HCT116 (cell line): ENCODE results near the gene CTSW. TPM values are rescaled to one million over a fixed set of nuclear protein-coding genes. Genes with fewer than 3 reads are reported as not detected.

Source experiments
- ATAC-seq: fragments of 200-7000 bp; cut with Tn5 transposase; 2 replicates; pipeline ENCODE4 v1.9.1; 2020; ENCODE audit warnings: mild to moderate bottlenecking, moderate library complexity
- BruUV-seq: library from RNA; stranded (reverse); fragments of 400-500 nt; replicated peaks from 2 replicates; lab custom pipeline; 2021; lab: Mats Ljungman, UMichigan
- CTCF ChIA-PET: fragments of 300-600 bp; sonication (Branson Sonifier 250); formaldehyde crosslinking; loops from one replicate; lab custom pipeline; 2021; ENCODE audit warnings: antibody characterized with exemption; lab: Charles Lee
- POLR2A ChIA-PET: fragments of 300-600, 350-600 bp; sonication (Branson Sonifier 250); formaldehyde crosslinking; loops from one replicate; lab custom pipeline; 2021; ENCODE audit warnings: antibody characterized with exemption; lab: Charles Lee
- RAD21 ChIA-PET, 2 experiments: fragments of 300-600 bp; sonication (Branson Sonifier 250); formaldehyde crosslinking; loops; one replicate each; lab custom pipeline; 2023; ENCODE audit warnings: low total read pairs in 2 of 2; ENCODE audit not compliant: uncharacterized antibody in 2 of 2, unreplicated experiment in 2 of 2, low non-redundant PET in 1 of 2; lab: Charles Lee
- DNase-seq: peaks from one replicate; pipeline ENCODE4 v3.0.0-alpha.2; 2010; ENCODE audit warnings: low read depth, low spot score
- H2AFZ ChIP-seq: fragments of 200-600 bp; shearing (Covaris generic), sonication (generic); 2 replicates; pipeline ENCODE4 v1.6.1; 2017; ENCODE audit warnings: low read depth, mixed run types, mixed read lengths, antibody characterized with exemption, low read length; ENCODE audit not compliant: poor library complexity, severe bottlenecking
- H3K27ac ChIP-seq: 2 replicates; pipeline ENCODE4 v1.5.1; 2012; ENCODE audit warnings: low read depth, low read length
- H3K27me3 ChIP-seq: fragments of 200-600 bp; sonication (generic); 2 replicates; pipeline ENCODE4 v1.6.1; 2016; ENCODE audit warnings: mixed run types, low read length, mixed read lengths; ENCODE audit not compliant: insufficient read depth
- H3K36me3 ChIP-seq, 2 experiments: fragments of 200-500 bp in 1 of 2; fragments of 200-600 bp in 1 of 2; sonication (Bioruptor generic) in 1 of 2; sonication (generic) in 1 of 2; 2 replicates each; pipeline versions ENCODE4 v1.5.1 to v1.6.1; 2014 to 2016; ENCODE audit warnings: low read length in 2 of 2, inconsistent platforms in 1 of 2, mixed read lengths in 1 of 2, mixed run types in 1 of 2; ENCODE audit not compliant: insufficient read depth in 2 of 2, control insufficient read depth in 1 of 2
- H3K4me1 ChIP-seq, 2 experiments: fragments of 200-600 bp in 1 of 2; sonication (generic) in 1 of 2; 2 replicates each; pipeline versions ENCODE4 v1.5.1 to v1.6.1; 2012 to 2017; ENCODE audit warnings: low read length in 2 of 2, inconsistent platforms in 1 of 2, mild to moderate bottlenecking in 1 of 2, mixed read lengths in 1 of 2, mixed run types in 1 of 2, moderate library complexity in 1 of 2; ENCODE audit not compliant: insufficient read depth in 2 of 2, control insufficient read depth in 1 of 2
- H3K4me2 ChIP-seq: fragments of 200-600 bp; sonication (generic); 2 replicates; pipeline ENCODE4 v1.6.1; 2017; ENCODE audit warnings: mixed run types, low read length, mixed read lengths
- H3K4me3 ChIP-seq, 2 experiments: fragments of 200-600 bp in 1 of 2; sonication (generic) in 1 of 2; replicated peaks in 1 of 2; 2 replicates each; pipeline ENCODE4 v1.5.1; 2011 to 2016; ENCODE audit warnings: low read length in 2 of 2, control low read depth in 1 of 2, low read depth in 1 of 2, mild to moderate bottlenecking in 1 of 2, mixed read lengths in 1 of 2, mixed run types in 1 of 2
- H3K79me2 ChIP-seq: fragments of 200-600 bp; sonication (generic); 2 replicates; pipeline ENCODE4 v1.6.1; 2017; ENCODE audit warnings: mild to moderate bottlenecking, mixed run types, low read length, moderate library complexity, mixed read lengths; ENCODE audit not compliant: insufficient read depth
- H3K9ac ChIP-seq: fragments of 200-600 bp; sonication (generic); 2 replicates; pipeline ENCODE4 v1.6.1; 2016; ENCODE audit warnings: low read length, mixed read lengths
- H3K9me2 ChIP-seq: fragments of 200-600 bp; sonication (generic), shearing (Covaris generic); 2 replicates; pipeline ENCODE4 v1.6.1; 2017; ENCODE audit warnings: mixed run types, mild to moderate bottlenecking, moderate library complexity; ENCODE audit not compliant: insufficient read depth
- H3K9me3 ChIP-seq, 2 experiments: fragments of 200-500 bp in 1 of 2; fragments of 200-600 bp in 1 of 2; sonication (Bioruptor generic) in 1 of 2; sonication (generic) in 1 of 2; 2 replicates each; pipeline ENCODE4 v1.6.1; 2014 to 2017; ENCODE audit warnings: low read length in 2 of 2, mixed read lengths in 2 of 2, inconsistent platforms in 1 of 2, low read depth in 1 of 2, mild to moderate bottlenecking in 1 of 2, mixed run types in 1 of 2, moderate library complexity in 1 of 2; ENCODE audit not compliant: control insufficient read depth in 1 of 2, insufficient read depth in 1 of 2
- H4K20me1 ChIP-seq: fragments of 200-600 bp; sonication (generic), shearing (Covaris generic); 2 replicates; pipeline ENCODE4 v1.6.1; 2017; ENCODE audit warnings: mixed run types, mild to moderate bottlenecking, moderate library complexity; ENCODE audit not compliant: insufficient read depth
- ATF3 ChIP-seq: IDR thresholded peaks from 2 replicates; pipeline ENCODE4 v1.6.1; 2012
- CBX3 ChIP-seq: IDR thresholded peaks from 2 replicates; pipeline ENCODE4 v1.6.1; 2012; ENCODE audit warnings: low read depth
- EGR1 ChIP-seq: IDR thresholded peaks from 2 replicates; pipeline ENCODE4 v1.6.1; 2012; ENCODE audit warnings: low read depth
- ELF1 ChIP-seq: IDR thresholded peaks from 2 replicates; pipeline ENCODE4 v1.6.1; 2012; ENCODE audit warnings: low read depth, borderline replicate concordance
- EZH2 ChIP-seq: fragments of 200-600 bp; sonication (generic); IDR thresholded peaks from 2 replicates; pipeline ENCODE4 v1.6.1; 2017; ENCODE audit warnings: antibody characterized with exemption, mixed run types
- FOSL1 ChIP-seq: IDR thresholded peaks from 2 replicates; pipeline ENCODE4 v1.6.1; 2012; ENCODE audit warnings: low read depth
- JUND ChIP-seq: IDR thresholded peaks from 2 replicates; pipeline ENCODE4 v1.6.1; 2012
- POLR2A ChIP-seq: IDR thresholded peaks from 2 replicates; pipeline ENCODE4 v1.7.0; 2011; ENCODE audit warnings: borderline replicate concordance; ENCODE audit not compliant: insufficient read depth, insufficient read length; ENCODE audit errors: extremely low read depth
- POLR2AphosphoS5 ChIP-seq: IDR thresholded peaks from 2 replicates; pipeline ENCODE4 v1.6.1; 2011; ENCODE audit warnings: mild to moderate bottlenecking, low read depth, low read length, moderate library complexity
- RAD21 ChIP-seq: IDR thresholded peaks from 2 replicates; pipeline ENCODE4 v1.6.1; 2012; ENCODE audit warnings: low read depth, mild to moderate bottlenecking
- SIN3A ChIP-seq: IDR thresholded peaks from 2 replicates; pipeline ENCODE4 v1.6.1; 2012; ENCODE audit warnings: low read depth
- SP1 ChIP-seq: IDR thresholded peaks from 2 replicates; pipeline ENCODE4 v1.6.1; 2012; ENCODE audit warnings: low read depth
- SRF ChIP-seq: IDR thresholded peaks from 2 replicates; pipeline ENCODE4 v1.6.1; 2012; ENCODE audit warnings: low read depth
- YY1 ChIP-seq: IDR thresholded peaks from 2 replicates; pipeline ENCODE4 v1.6.1; 2011; ENCODE audit warnings: low read length, low read depth, moderate library complexity, mild to moderate bottlenecking; ENCODE audit not compliant: insufficient replicate concordance; ENCODE audit errors: extremely low read depth
- ZFX ChIP-seq: fragments of 450-650 bp; IDR thresholded peaks from 2 replicates; pipeline ENCODE4 v1.6.1; 2017
- ZNF274 ChIP-seq: fragments of 200-500 bp; sonication (Bioruptor generic); IDR thresholded peaks from 2 replicates; pipeline ENCODE4 v1.6.1; 2014; ENCODE audit warnings: mild to moderate bottlenecking, low read depth, low read length, inconsistent platforms
- intact Hi-C: fragments of 100-400 bp; cut with micrococcal nuclease; formaldehyde crosslinking; loops from 2 replicates; pipeline ENCODE4 v1.10.0; 2022
- total RNA-seq: library from RNA; stranded (reverse); gene quantifications from one replicate; pipeline ENCODE4 v1.2.1, GENCODE V29; 2021; ENCODE audit not compliant: unreplicated experiment
- TF ChIP-seq, protein P1 (sequence below): IDR thresholded peaks from 2 replicates; pipeline ENCODE4 v1.6.1; 2012
- TF ChIP-seq, protein P2 (sequence below), 3 experiments: fragments of 200-600 bp in 1 of 3; sonication (generic) in 1 of 3; IDR thresholded peaks in 2 of 3; conservative IDR thresholded peaks in 1 of 3; 2 replicates each; pipeline ENCODE4 v1.5.1; 2012 to 2017; ENCODE audit warnings: low read depth in 2 of 3, low read length in 2 of 3, antibody characterized with exemption in 1 of 3, borderline replicate concordance in 1 of 3, control low read depth in 1 of 3, mild to moderate bottlenecking in 1 of 3, mixed read lengths in 1 of 3, mixed run types in 1 of 3, moderate library complexity in 1 of 3; ENCODE audit not compliant: insufficient read depth in 1 of 3
- TF ChIP-seq, protein P3 (sequence below): IDR thresholded peaks from 2 replicates; pipeline ENCODE4 v1.6.1; 2011; ENCODE audit warnings: mild to moderate bottlenecking, low read length, moderate library complexity; ENCODE audit not compliant: insufficient replicate concordance; ENCODE audit errors: extremely low read depth

Gene CTSW
- total RNA-seq, 1 experiment from 2014 or later: not detected

DNA sequence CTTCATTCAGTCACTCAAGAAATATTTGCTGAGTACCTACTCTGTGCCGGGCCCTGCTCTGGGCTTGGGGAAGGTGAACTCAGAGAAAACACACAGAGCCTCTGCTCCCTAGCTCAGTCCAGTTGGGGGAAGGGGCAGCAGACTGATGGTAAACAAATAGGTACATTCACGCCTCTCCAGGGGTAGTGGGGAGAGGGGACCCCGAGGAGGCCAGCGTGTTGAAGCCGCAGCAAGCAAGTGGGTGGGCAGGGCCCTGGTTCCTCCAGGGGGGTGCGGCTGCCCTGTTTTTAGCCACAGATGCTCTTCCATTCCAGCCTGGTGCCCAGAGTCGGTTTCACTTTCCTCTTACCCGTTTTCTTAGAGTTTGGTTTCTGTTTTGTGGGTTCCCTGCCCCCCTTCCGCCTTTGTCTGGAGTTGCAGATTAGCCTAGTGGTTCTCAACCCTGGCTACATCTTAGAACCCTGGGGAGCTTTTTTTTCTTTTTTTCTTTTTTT, 48.3 kb downstream of the CTSW start:
- no peaks in the 10 kb centered on the region for H3K79me2 ChIP-seq
- no peaks in the 10 kb centered on the region for H3K9me3 ChIP-seq
- H3K4me3 ChIP-seq: no peak overlapping the region
- H3K9me2 ChIP-seq: no peaks in the 10 kb centered on the region
- H3K27ac ChIP-seq: no peak overlapping the region
- no peak for ATAC-seq
- peaks cover 2 to 9% of the 10 kb centered on the region in 2 experiments; a peak in 3 of 4 replicates for H3K4me1 ChIP-seq
- BruUV-seq: no TSS peak
- RAD21 ChIA-PET: no interaction called here
- intact Hi-C loops: no loop called here
- H3K36me3 ChIP-seq: 0 out of 4 replicates have a peak, but pooled peaks cover 0 to 1% of the 10 kb centered on the region in 2 experiments
- TF ChIP-seq EGR1 (no peak), JUND (no peak), FOSL1 (no peak), ELF1 (no peak), ZNF274 (no peak), SP1 (no peak), POLR2A (no peak), ATF3 (no peak), ZFX (no peak), YY1 (no peak), CBX3 (no peak), EZH2 (no peak), RAD21 (no peak), SRF (no peak), SIN3A (no peak), POLR2AphosphoS5 (no peak)
- TF ChIP-seq, protein P1, sequence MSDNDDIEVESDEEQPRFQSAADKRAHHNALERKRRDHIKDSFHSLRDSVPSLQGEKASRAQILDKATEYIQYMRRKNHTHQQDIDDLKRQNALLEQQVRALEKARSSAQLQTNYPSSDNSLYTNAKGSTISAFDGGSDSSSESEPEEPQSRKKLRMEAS: no peak
- TF ChIP-seq, protein P2, sequence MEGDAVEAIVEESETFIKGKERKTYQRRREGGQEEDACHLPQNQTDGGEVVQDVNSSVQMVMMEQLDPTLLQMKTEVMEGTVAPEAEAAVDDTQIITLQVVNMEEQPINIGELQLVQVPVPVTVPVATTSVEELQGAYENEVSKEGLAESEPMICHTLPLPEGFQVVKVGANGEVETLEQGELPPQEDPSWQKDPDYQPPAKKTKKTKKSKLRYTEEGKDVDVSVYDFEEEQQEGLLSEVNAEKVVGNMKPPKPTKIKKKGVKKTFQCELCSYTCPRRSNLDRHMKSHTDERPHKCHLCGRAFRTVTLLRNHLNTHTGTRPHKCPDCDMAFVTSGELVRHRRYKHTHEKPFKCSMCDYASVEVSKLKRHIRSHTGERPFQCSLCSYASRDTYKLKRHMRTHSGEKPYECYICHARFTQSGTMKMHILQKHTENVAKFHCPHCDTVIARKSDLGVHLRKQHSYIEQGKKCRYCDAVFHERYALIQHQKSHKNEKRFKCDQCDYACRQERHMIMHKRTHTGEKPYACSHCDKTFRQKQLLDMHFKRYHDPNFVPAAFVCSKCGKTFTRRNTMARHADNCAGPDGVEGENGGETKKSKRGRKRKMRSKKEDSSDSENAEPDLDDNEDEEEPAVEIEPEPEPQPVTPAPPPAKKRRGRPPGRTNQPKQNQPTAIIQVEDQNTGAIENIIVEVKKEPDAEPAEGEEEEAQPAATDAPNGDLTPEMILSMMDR (IDR thresholded peaks at IDR 0.05 in 2 of 3, conservative IDR thresholded peaks at IDR 0.05 in 1 of 3; ENCODE audit: borderline replicate concordance in 1 of 3, insufficient read depth in 1 of 3, low read depth in 2 of 3, low read length in 2 of 3): no peak
- TF ChIP-seq, protein P3, sequence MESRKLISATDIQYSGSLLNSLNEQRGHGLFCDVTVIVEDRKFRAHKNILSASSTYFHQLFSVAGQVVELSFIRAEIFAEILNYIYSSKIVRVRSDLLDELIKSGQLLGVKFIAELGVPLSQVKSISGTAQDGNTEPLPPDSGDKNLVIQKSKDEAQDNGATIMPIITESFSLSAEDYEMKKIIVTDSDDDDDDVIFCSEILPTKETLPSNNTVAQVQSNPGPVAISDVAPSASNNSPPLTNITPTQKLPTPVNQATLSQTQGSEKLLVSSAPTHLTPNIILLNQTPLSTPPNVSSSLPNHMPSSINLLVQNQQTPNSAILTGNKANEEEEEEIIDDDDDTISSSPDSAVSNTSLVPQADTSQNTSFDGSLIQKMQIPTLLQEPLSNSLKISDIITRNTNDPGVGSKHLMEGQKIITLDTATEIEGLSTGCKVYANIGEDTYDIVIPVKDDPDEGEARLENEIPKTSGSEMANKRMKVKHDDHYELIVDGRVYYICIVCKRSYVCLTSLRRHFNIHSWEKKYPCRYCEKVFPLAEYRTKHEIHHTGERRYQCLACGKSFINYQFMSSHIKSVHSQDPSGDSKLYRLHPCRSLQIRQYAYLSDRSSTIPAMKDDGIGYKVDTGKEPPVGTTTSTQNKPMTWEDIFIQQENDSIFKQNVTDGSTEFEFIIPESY: no peak
- no peak overlapping the region for H3K4me2 ChIP-seq
- no peaks in the 10 kb centered on the region for H4K20me1 ChIP-seq
- no peak for DNase-seq
- H2AFZ ChIP-seq: no peak overlapping the region
- no peak overlapping the region for H3K9ac ChIP-seq
- H3K27me3 ChIP-seq: no peaks in the 10 kb centered on the region
- POLR2A ChIA-PET: no interaction called here
- CTCF ChIA-PET: no interaction called here
